PFSK-1 (cell line): ENCODE measurements around the gene PNMA8B.

Experiments
- FOXP2 ChIP-seq: optimal IDR thresholded peaks from 2 replicates; pipeline ENCODE3; 2011; ENCODE audit warnings: borderline replicate concordance, control low read depth, inconsistent platforms; ENCODE audit not compliant: insufficient read depth; ENCODE audit errors: extremely low read length, extremely low read depth
- POLR2AphosphoS5 ChIP-seq: IDR thresholded peaks from 2 replicates; pipeline ENCODE4 v1.6.1; 2012; ENCODE audit warnings: low read depth, mild to moderate bottlenecking, control low read depth, low read length, moderate library complexity
- REST ChIP-seq, 2 experiments: IDR thresholded peaks; 2 replicates each; pipeline versions ENCODE4 v1.6.1 to v1.8.0; 2011 to 2012; ENCODE audit warnings: low read depth in 2 of 2, low read length in 2 of 2, control low read depth in 1 of 2, inconsistent platforms in 1 of 2, mild to moderate bottlenecking in 1 of 2, moderate library complexity in 1 of 2; ENCODE audit not compliant: insufficient read depth in 1 of 2
- SIN3A ChIP-seq: IDR thresholded peaks from 2 replicates; pipeline ENCODE4 v1.6.1; 2012; ENCODE audit warnings: mild to moderate bottlenecking, low read length, moderate library complexity, borderline replicate concordance; ENCODE audit not compliant: insufficient read depth
- TAF1 ChIP-seq: IDR thresholded peaks from 2 replicates; pipeline ENCODE4 v1.6.1; 2012; ENCODE audit warnings: low read length, control low read depth, borderline replicate concordance; ENCODE audit not compliant: insufficient read depth

PNMA8B gene

DNA sequence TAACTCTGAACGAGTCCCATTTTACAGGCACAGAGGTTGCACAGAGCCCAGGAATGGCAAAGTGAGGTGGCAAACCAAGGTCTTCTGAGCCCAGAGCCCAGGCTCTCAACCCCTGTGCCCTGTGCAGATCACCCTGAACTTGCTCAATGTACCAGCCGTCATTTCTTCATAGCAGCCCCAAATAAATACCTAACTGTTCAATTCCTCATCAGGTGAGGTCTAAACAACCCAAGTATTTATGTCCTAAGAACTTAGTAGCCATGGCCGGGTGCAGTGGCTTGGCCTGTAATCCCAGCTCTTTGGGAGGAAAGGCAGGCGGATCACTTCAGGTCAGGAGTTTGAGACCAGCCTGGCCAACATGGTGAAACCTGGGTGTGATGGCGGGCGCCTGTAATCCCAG, 21.8 kb upstream of the PNMA8B start:
- TF ChIP-seq POLR2AphosphoS5 (no peak), FOXP2 (no peak), TAF1 (no peak), SIN3A (no peak), REST (IDR thresholded peaks at IDR 0.05; ENCODE audit: insufficient read depth in 1 of 2, low read depth in 2 of 2, low read length in 2 of 2) (no peak)

GRCh38 chr19:46515879-46516350, 20.2 kb upstream of the PNMA8B start:
- TF ChIP-seq FOXP2 = no peak
- TF ChIP-seq POLR2AphosphoS5 = no peak
- TF ChIP-seq TAF1 = no peak
- TF ChIP-seq SIN3A = no peak
- TF ChIP-seq REST (IDR thresholded peaks at IDR 0.05; ENCODE audit: insufficient read depth in 1 of 2, low read depth in 2 of 2, low read length in 2 of 2) = no peak

GRCh38 chr19:46515290-46515609, 19.6 kb upstream of the PNMA8B start:
- TF ChIP-seq SIN3A (no peak), FOXP2 (no peak), TAF1 (no peak), POLR2AphosphoS5 (no peak), REST (IDR thresholded peaks at IDR 0.05; ENCODE audit: insufficient read depth in 1 of 2, low read depth in 2 of 2, low read length in 2 of 2) (no peak)

DNA sequence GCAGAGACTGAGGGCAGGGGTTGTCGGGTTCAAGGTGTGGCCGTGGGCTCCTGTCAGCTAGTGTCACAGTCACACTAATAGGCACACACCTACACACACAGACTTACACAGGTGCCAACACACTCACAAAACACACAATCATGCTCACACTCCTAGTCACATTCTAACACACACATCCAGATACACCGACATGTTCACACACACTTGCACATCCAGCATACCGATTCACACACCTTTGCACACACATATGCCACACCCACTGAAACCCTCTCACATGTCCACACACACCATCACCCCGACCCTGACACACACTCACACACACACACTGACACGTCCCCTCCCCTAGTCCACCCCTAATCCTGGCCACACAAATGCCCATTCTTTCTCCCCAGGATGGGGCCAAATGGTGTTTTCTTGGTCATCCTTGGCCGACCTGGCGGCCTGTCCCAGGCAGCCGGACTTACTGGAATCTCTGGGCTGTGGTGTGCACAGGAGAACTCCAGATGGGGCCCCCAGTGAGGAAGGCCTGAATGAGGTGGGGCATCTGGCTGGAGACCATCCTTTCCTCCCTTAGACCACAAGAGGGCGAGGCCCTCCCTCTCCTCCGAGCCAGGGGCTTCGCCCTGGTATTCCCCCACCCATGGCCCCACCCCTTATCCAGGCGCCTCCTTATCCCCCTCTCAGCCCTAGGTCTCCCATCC, 19.1 kb upstream of the PNMA8B start:
- no peak for TF ChIP-seq SIN3A
- TF ChIP-seq TAF1 = no peak
- no peak for TF ChIP-seq FOXP2
- TF ChIP-seq POLR2AphosphoS5 = no peak
- no peak for TF ChIP-seq REST (IDR thresholded peaks at IDR 0.05; ENCODE audit: insufficient read depth in 1 of 2, low read depth in 2 of 2, low read length in 2 of 2)
